Stimulated activated CD4-positive, alpha-beta T cell treated with anti-CD3 and anti-CD28 coated beads, TNF-alpha, amount 100 ng/mL, for 24 hours (primary cell): ENCODE data around the gene ITGB6.
"Not testable (repeated sequence)": the region's sequence is repeated elsewhere in the genome, so short reads cannot be mapped to it uniquely, and the experiment has no call there.

ENCODE experiments used
- DNase-seq, 3 experiments: peaks; one replicate each; pipeline ENCODE4 v3.0.0-alpha.2; 2020; ENCODE audit warnings: low read depth in 3 of 3

The ITGB6 gene

DNA sequence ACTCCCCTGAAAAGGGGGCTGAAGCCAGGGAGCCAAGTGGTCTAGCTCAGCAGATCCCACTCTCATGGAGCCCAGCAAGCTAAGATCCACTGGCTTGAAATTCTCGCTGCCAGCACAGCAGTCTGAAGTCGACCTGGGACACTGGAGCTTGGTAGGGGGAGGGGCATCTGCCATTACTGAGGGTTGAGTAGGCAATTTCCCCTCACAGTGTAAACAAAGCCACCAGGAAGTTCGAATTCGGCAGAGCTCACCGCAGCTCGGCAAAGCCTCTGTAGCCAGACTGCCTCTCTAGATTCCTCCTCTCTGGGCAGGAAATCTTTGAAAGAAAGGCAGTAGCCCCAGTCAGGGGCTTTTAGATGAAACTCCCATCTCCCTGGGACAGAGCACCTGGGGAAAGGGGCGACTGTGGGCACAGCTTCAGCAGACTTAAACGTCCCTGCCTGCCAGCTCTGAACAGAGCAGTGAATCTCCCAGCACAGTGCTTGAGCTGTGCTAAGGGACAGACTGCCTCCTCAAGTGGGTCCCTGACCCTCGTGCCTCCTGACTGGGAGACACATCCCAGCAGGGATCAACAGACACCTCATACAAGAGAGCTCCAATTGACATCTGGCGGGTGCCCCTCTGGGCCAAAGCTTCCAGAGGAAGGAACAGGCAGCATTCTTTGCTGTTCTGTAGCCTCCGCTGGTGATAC, 18.8 kb downstream of the ITGB6 start:
- peak in 1 of 3 experiments; percentile 9 for DNase-seq

DNA sequence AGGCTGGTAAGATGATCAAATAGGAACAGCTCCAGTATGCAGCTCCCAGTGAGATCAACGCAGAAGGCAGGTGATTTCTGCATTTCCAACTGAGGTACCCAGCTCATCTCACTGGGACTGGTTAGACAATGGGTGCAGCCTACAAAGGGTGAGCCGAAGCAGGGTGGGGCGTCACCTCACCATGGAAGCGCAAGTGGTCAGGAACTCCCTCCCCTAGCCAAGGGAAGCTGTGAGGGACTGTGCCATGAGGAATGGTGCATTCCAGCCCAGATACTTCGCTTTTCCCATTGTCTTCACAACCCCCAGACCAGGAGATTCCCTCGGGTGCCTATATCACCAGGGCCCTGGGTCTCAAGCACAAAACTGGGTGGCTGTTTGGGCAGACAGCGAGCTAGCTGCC, 19.4 kb downstream of the ITGB6 start:
- DNase-seq: not testable (repeated sequence)

DNA sequence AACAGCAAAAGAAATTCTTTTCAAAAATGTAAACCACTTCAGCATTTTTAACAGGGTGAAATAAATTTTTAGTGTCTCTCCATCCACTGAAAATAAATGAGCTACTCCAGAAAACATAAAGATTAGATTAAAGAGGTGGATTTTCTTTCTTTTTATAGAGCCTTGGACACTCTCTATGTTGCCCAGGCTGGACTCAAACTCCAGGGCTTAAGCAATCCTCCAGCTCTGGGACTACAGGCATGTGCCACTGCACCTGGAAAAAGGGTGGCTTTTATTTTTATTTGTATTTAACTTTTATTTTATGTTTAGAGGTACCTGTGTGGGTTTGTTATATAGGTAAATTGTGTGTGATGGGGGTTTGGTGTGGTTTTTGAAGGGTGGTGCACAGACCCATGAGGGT, 19.9 kb downstream of the ITGB6 start:
- no peak for DNase-seq

DNA sequence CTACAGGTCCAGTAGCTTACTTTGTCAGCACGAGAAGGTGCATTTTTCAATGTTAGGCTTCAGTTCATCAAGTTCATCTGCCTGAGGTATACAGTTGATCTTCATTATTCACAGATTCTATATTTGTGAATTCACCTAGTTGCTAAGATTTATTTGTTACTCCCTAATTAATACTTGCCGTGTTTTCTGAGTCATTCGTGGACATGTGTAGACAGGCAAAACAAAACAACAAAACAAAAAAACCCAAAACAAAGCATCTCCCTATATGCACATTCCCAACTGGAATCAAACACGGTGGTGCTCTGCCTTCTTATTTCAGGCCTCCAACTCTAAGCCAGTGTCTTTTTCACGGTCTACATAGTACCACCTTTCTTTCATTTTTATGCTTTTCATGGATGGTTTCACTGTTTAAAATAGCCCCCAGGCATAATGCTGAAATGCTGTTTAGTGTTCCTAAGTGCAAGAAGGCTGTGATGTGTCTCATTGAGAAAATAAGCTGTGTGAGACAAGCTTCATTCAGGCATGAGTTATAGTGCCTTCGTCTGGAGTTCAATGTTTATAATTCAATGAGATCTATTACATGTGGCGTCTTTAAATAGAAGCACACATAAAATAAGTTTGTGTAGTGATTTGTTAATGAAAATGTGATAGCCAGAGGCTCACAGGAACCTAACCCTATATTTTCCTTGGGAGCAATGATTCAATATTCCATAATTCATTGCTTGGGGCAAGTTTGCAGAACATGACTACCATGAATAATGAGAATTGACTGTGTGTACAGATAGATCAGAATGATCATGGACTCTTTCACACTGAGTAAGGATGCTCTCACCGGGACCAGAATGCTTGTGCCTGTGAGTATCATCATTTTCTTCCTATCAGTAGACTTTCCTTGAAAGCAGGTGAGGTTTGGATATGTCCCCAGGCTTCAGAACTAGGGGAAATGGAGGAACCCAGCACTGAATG, 24.6 kb downstream of the ITGB6 start:
- no peak for DNase-seq

DNA sequence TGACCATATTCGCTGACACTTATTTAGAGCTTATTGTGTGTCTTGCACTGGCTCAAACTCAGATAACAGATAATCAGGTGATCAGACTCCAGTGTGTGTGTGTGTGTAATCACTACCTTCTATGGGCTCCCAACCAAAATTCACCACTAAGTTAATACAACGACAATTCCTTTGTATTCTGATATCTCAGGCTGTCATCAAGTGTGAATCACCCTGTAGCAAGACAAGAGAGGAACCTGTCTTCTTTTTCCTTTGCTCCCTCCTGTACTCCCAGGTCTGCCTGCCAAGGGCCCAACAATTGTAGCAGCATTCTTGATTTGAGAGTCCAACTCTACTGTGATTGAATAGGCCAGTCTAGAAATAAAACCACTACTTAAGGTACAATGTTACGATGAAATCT, 25.8 kb downstream of the ITGB6 start:
- no peak for DNase-seq

DNA sequence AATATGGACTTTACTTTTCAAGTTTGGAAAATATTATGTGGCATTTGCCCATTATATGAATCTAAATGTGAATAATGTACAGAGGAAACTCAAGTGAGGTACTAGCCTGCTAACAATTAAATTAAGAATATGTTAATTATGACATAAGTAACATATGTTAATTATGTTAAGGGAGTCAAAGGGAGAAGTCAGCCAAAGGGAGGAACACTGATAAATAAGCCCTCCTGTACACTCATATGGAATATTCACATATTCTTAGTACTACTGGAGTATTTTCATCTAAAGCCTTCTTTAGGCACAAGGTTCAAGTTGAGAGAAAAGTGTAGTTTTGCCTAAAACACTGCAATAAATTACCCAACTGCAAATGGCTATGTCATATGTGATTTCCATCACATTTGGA, 30.1 kb downstream of the ITGB6 start:
- DNase-seq: no peak

DNA sequence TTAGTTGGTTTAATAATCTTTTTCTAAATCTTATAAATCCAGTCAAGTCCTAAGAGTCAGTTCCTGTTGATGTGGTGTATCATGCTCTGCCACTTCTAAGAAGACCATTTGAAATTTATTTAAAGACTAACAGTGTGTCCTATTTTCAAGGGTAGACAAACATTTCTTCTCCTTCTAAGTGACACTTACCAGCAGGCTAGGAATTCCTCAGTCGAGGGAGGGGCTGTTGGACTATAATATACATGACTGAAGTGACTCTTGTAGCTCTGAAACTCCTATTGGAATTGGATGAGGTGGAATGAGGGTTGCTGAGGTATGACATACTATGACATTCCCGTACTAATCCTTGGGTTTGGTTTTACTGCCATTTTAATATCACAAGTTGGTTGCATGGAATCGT, 30.6 kb downstream of the ITGB6 start:
- DNase-seq: no peak

DNA sequence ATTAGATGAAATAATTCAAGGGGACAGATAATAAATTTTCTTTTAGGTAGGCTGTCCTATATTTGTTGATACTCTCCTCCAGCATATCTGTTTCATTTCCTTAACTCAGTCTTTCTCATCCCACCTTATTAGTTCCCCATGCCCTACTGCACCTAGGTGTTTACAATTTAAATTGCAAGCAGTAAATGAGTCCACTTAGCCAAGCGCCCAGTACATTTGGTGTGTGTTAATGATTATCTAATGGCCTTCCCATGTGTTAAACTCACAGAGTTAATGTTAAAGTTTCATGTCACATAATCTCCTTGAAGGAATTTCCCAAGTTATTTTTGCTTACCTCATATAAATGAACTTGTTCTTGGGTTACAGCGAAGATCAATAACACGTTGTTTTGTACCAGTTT, 31.2 kb downstream of the ITGB6 start:
- DNase-seq: no peak

DNA sequence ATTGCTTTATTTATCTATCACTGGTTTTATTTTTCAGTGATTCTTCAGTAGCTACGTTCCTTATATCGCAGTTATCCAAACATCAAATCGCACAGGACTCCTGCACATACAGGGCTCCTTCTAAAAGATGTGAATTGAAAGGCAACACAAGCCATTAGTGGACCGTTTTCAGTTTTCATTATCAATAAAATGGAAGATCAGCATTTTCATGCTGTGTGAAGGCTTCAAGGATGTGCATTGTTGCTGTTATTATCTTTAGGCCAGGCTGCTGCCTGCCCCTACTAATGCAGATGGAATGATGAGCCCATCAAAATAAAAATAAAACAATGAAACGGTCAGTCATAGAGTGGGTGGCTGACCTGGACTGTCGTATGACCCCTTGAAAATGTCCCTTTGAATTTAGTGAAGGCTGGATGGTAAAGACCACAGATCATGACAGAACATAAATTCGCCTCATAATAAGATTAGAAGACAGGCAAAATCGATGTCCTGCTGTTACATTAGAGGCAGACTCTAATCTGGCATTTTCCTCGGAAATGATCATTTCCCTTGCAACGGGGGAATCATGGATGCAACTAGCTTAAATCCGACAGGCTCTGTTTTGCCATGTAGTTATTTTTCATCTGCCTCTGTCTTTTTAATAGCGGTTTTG, 32.9 kb downstream of the ITGB6 start:
- DNase-seq: no peak

DNA sequence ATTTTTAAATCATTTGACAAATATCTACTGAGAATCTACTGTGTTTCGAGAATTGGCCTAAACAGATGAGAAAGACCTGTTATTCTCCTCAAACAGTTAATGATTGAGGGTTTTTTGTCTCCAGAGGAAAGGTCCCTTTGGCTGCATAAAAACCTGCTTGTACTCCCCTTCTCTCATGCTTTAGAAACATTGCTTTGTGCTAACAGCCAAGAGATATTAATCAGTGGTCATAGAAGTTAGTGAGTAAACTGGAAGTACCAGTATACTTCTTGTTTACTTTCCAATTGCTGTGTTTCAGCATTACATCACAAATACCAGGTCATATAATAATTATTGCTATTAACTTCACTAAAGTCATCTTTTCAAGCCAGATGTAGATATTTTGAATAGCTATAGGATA, 34.1 kb downstream of the ITGB6 start:
- DNase-seq: no peak

DNA sequence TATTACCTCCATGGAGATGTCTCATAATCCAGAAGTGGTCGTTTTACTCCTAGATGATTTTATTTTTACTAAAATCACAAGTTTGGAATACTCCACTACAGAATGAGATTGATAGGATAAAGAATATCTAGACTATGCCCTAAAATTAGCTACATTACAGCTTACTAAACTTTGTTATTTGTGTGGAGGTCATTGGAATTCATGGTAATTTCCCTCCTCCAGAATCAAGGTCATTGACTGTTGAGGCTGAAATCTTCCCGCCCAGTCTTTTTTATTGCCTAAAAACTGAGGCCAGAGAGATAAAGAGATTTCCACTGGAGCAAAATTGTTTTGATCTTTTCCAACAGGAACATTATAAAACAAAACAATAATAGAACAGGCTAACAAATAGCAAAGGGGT, 35.0 kb downstream of the ITGB6 start:
- DNase-seq: no peak

DNA sequence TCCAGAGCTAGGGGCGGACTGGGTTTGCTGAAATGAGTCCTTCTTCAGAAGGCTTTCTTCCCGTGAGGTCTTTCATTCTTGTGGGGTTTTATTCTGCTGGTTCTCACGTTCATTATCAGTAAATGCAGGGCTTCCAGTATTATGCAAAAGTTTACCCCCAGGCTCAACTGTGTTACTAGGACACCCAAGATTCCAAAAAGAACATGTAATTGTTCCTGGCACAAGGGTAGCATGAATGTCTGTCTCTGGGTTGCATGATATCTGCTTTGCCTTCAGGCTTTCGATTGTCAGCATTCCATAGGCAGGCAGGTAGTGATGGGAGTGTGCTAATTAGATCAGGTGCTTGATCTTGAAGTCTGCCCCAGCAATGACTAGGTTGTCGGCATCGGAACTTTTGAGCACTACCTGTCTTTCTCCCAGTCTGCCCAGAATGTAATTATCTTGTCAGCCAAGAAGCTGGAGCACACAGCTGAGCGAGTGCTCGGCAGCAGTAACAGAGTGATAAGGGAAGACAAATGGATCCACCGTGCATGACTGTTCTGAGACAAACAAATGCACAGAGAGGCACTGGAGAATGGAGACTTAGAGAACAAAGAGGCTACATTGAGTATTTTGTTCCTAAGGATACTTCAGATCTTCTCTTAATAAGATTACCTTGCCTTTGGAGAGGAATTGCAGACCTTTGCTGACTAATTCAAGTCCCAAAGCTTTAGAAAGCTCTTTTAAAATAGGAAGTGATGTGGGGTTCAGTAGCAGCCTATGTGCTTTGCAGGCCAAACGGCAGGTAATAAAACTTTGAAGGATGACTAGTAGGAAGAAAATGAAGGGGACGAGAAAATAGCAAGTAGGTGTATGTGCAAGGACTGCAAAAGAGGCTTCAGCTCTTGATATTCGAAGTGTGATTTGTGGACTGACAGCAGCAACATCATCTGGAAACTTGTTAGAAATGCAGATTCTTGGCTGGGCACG, 41.9 kb downstream of the ITGB6 start:
- DNase-seq: no peak

DNA sequence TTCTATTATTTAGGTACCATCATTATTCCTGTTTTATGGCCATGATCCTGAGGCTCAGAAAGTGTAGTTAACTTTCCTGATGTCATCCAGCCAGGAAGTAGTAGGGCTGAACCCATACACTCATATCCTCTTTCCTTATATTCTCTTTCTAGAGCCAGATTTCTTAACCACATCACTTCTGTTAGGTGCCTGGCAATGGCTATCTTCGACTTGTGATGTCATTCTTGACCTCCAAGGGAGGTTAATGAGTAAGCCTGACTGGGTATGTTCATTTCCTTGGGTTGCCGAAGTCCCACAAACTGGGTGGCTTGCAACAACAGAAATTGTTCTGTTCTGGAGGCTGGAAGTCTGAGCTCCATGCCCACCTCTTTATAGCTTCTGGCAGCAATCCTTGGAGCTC, 43.4 kb downstream of the ITGB6 start:
- DNase-seq: no peak

DNA sequence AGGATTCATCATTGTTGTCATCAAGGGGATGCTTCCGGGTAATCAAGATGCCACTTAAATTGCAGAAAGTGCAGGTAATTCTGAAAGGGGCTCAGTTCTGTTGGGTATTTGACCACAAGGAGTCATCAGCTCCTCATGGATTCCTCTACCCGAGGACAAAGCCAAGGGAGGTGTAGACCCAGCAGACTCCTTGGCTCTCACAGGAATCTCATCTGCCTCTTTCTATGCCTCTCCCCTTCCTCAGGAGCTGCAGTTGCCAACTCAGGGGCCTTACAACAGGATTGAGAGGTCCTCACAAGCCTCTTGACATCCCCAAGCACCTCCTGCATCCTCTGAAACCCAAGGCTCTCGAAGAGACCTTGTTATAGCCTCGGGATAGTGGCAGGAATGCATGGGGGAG, 44.0 kb downstream of the ITGB6 start:
- no peak for DNase-seq

DNA sequence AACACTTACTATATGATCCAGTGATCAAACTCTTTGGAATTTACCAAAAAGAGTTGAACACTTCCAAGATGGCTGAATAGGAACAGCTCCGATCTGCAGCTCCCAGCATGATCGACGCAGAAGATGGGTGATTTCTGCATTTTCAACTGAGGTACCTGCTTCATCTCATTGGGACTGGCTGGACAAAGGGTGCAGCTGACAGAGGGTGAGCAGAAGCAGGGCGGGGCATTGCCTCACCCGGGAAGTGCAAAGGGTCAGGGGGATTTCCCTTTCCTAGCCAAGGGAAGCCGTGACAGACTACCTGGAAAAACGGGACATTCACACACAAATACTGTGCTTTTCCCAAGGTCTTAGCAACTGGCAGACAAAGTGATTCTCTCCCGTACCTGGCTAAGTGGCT, 51.7 kb downstream of the ITGB6 start:
- not testable (repeated sequence) for DNase-seq

DNA sequence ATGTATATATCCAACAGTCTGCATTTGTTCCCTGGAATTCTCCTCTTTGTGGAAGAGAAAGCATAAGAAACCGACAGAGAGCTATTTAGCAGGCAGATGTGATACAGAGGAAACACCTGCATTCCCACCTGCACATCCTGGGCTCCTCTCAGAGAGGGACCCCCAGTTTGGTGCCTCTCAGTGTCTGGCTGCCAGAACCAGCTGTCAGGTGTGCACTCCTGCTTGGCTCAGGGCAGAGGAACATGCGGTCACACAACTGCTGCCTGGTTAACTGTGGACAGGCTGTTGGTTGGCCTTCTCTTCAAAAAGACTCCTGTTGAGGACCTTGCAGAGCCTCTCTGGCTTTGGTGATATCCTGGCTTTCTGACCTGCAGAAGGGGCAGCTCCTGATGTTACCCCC, 54.6 kb downstream of the ITGB6 start:
- no peak for DNase-seq

DNA sequence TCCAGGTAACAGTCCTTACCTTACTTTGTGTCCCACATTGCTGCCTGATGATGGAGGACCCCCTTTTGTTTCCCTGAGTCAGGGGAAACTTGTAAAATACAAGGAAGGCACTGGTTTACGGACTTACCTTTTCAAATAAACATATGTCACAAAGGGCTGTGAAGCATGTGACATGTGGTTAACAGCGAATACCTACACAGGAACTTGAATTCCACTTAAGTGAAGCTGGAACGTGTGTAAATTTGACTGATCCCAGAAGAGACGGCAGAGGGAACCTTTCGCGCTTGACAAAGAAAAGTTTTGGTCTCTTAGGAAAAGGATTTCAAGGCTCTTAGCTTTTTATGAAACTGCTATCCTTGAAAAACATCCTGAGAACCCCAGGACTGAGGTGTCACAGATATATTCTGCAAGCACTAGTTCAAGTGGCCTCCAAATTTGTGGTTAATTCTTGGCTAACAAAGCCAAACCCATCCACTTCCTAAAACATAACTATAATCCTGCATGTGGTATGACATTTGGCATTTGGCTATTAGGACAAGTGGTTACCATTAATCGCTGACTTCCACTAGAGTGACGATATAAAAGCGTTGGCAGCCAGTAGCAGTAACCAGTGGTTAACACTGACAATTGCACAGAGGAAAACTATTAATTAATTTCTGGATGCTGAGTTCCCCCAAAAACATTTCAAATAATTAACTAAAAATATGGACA, 55.6 kb downstream of the ITGB6 start:
- no peak for DNase-seq

DNA sequence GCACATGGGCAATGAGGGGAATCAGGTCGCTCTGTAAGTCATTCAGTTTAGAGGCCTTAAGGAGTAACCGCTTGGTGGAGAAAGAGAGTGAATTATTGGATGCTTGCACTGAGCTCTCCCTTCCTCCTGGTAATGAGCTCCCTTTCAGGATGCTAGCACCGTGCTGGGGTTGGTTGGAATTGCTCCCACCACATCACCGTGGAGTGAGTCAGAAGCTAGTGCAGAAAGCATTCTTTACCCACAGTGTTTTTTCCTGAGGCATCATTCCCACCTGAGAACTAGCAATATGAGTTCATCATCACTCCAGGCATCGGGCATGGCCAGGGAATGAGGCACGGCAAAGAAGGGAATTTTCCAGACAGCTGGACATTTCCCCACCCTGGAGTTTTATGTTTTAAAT, 57.6 kb downstream of the ITGB6 start:
- DNase-seq: no peak

DNA sequence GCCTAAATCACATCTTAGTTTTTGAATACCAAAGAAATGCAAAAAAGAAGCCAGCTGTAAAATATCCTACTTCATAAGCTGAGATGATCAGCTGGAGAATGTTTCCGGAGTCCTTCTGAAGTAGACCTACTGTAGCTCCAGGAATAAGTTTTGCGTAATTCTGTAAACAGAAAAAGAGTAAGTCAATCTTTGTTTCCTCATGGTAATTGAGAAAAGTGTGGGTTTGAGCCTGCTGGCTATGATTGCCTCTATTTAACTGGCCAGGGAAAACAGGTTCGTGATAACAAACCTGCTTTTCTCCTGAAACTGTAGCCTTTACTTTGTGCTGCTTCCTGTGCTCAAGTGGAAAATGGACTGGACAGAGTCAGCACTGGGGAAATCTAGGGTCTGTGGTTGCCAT, 58.2 kb downstream of the ITGB6 start:
- no peak for DNase-seq

DNA sequence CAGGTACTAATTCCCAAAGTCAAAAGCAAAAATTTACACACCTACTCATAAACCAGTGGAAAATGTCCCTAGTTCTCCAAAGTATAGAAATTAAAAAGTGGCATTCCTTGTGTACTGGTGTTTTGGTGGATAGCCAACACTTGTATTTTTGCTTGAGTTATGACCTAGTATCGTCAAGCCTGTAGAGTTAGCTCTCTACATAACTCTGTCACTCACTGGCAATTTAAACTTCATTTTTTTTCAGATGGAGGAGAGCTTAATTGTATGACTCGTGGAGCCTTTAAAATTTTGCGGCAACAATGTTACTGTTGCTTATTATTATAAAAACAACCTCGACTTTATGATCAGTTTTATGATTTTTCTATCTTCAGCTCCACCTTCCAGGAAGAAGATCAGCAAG, 58.7 kb downstream of the ITGB6 start:
- no peak for DNase-seq

DNA sequence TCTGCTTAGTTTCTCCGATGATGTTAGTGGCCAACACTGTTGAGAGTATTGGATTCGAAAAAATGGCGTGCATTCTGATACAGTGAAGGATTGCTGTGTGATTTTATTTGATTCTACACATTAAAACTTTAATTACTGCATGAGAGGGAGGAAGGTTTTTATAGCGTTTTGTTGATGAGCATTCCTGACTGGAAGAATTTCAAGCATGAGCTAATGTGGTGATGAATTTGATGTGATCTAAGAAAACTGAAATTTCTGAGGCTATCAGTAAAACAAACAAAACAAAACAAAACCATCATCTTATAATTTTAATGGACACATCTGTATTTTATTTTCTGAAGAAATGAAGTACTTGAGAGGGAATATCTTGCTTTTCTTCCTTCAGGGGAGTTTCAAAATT, 59.6 kb downstream of the ITGB6 start:
- DNase-seq: no peak
